Hematopoietic multipotent progenitor cell treated with erythropoietin and hydrocortisone succinate and interleukin-3 and kit ligand, for 17 days (in vitro differentiated cells): ENCODE data around the gene TRPV5.

Source experiments
- DNase-seq: peaks from one replicate; pipeline ENCODE4 v3.0.0-alpha.2; 2015; ENCODE audit warnings: low spot score

The TRPV5 gene

GRCh38 chr7:142908921-142909890 is 24.3 kb downstream of the TRPV5 start:
- DNase-seq, result peak; percentile 39

DNA sequence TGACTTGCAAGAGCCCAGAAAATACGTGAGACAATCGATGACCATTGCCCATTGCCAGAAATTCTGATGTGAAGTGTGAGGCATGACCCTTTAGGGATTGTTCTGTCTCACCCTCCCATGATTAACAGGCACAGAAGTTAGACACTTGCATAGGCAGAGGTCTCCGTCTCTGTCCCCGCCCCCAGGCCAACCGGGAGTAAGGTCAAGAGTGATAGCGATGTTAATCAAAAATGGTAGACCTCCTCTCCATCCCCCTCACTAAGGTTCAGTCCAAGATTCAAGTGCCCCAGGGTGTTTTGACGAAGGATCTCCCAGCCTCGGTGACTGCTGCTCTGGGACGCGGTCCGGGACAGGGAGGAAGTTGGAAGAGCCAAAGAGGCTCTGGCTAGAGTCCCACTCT is 25.3 kb downstream of the TRPV5 start:
- DNase-seq, result no peak

- no peak for DNase-seq
Measured at GRCh38 chr7:142906643-142907042, 26.9 kb downstream of the TRPV5 start.

GRCh38 chr7:142905759-142906158 is 27.8 kb downstream of the TRPV5 start:
- no peak for DNase-seq

GRCh38 chr7:142904128-142904527 is 29.4 kb downstream of the TRPV5 start:
- no peak for DNase-seq

DNA sequence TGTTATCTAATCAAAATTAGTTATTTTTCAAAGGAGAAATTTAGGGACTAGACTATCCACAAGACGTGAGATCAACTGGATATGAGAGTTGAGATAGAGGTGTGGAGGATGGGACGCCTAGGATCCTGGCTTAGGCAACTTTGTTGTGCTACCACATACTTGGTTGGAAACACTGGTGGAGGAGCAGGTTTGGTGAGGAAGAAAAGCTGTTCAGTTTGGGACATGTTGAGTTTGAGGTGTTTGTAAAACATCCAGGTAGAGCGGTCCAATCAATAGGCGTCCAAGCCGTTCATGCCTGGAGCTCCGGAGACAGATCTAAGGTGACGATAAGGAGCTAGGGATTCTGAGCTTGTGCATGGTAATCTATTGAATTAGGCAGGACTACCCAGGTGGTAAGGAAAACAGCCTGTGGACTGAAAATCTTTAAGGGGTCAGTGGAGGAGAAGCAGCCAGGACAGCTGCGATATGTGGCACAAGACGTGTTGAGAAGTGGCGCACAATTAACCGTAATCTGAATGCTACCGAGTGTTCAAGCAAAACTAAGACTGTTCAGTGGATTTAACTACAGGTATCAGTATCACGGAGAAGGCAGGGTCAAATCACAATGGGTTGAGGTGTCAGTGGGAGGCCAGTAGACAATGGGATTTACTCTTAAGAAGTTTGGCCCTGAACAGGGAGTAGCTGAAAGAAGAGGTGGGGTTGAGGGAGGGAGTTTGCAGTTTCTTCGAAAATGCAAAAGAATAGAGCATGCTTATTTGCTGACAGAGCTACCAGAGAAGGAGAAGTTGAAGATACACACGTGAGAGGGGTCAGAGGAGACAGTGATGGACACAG is 31.9 kb downstream of the TRPV5 start:
- DNase-seq, result no peak

DNA sequence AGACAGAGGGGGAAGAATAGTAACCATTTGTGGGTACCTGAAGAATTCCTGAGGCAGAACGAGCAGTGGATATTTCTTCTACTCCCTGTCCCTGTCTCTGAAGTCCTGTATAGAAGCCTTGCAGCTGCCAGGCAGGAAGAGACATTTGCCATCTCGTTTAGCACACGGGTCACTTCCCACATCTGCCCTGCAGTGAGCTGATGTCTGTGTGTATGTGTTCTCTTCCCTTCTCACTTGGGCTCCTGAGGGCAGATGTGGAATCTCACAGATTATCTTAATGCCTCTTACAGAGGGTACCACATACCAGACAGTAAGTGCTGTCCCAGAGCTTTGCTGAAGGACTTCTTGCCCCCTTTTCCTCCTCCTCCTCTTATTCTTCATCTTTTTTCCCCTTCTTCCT is 33.9 kb downstream of the TRPV5 start:
- DNase-seq, result no peak

DNA sequence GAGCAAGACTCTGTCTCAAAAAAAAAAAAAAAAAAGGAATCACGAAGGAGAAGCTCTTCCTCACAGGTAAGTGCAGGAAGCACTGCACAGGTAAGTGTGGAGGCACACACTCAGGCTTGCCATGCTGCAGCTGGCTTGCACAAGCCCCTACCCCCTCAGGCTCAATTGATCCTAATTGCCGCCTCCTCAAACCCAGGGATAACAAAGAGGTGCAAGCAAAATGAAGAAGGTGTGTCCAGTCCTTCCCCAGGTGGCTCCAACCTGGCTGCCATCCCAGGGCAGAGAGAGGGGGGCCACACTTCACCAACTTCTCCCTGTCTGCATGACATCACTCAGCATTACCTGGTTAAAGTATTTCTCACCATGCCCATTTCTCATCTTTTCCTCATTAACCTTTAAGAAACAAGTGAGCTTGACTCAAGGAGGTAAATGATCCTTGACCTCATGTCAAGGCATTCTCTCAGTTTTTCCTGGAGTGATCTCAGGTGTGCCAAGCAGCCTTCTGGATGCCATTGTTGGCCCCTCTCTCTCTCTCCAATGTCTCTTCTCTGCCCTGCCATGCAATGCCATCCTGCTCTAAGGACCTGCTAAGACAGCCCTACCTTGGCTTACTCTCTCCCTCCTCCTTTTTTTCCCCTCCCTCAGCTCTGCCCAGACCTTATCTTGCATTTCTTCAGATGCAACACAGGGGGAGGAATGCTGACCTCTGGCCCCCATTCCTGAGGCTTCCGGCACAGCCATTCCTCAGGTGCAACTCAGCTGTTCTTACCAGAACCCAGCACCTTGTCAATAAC is 35.0 kb downstream of the TRPV5 start:
- DNase-seq, result no peak

- no peak for DNase-seq
Measured at GRCh38 chr7:142897691-142898090, 35.9 kb downstream of the TRPV5 start.

GRCh38 chr7:142896741-142897379 is 36.7 kb downstream of the TRPV5 start:
- DNase-seq, result no peak

DNA sequence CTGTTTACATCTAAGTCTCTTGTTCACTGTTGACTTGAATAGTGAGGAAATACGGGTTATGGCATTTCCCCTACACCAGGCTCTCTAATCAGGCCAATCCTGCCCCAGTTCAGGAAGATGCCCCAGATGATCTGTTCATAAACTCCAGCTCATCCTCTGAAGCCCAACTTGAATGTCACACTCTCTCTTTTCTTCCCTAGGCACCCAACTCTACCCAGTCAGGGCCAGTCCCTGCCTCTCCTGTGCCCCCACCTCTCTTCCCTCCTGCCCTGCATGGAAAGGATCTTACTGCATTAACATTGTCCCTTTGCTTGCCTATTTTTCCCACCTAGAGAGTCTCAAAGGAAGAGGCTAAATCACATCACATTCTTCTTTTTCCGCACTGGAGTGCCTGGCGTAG is 37.4 kb downstream of the TRPV5 start:
- DNase-seq, result no peak

GRCh38 chr7:142894985-142895593 is 38.5 kb downstream of the TRPV5 start:
- DNase-seq, result no peak

DNA sequence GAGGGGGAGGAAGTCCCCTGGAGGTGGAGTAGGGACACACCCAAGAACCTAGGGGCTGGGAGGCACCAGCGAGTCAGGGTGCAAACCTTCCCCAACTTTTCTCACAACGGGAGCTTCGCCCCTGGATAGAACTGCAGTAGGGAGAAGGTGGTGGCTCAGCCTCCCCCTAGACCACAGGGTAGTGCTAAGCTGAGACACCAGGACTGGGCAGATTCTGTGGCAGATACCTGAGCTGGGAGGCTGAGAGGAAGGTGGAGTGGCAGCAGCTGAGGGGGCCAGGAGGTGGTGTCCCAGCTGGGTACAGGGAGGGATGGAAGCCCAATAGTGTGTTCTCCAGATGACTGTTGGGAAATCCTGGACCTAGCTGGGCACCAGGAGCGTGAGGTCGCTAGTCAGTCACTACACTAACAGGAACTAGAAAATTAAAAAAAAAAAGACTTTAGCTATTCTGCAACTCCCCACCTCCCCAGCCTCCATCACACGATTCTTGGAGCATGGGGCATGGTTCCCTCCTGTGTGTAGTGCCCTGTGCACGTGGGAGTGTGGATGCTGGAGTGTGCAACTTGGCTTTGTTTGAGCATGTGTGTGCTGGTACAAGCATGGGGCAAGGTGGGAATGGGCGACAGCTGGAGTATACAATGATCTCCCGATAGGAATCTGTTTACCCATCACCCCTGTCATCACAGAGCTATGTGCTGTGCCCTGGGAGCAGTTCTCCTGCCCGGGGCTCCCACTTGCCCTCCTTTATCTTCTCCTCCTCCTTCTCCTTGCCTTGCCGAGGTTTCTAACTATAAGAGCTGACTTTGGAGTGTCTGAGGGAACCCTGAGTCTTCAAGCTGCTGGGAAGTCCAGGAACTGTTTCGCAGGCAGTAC is 39.2 kb downstream of the TRPV5 start:
- DNase-seq, result no peak

GRCh38 chr7:142892951-142893350 is 40.6 kb downstream of the TRPV5 start:
- DNase-seq, result no peak

DNA sequence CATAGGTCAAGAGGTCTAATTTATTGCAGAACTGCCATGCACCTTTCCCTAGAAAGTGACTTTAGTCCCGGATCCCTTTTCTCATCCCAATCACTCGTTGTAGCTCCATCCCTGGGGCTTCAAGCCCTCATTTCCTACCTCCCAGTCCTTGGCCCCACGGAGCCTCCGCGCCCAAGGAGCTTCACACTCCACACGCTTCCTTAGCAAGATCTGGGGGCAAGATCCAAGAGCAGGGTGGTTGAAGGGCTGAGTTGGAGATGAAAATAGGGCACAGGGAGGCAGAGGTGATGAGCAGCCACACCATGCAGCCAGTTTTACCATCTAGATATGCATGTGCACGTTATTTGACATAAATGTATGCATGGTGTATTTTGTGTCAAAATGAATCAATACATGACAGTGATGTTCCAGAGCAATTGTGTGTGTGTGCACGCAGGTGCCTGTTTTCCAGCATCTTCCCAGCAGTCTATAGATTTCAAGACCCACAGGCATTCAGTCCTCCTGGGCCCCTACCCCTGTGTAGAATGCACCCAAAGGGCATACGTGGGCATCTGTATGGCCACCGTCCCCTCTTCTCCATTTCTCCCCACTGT is 42.0 kb downstream of the TRPV5 start:
- DNase-seq, result no peak

GRCh38 chr7:142890874-142891485 is 42.6 kb downstream of the TRPV5 start:
- DNase-seq, result no peak

GRCh38 chr7:142889816-142890215 is 43.7 kb downstream of the TRPV5 start:
- DNase-seq, result no peak

DNA sequence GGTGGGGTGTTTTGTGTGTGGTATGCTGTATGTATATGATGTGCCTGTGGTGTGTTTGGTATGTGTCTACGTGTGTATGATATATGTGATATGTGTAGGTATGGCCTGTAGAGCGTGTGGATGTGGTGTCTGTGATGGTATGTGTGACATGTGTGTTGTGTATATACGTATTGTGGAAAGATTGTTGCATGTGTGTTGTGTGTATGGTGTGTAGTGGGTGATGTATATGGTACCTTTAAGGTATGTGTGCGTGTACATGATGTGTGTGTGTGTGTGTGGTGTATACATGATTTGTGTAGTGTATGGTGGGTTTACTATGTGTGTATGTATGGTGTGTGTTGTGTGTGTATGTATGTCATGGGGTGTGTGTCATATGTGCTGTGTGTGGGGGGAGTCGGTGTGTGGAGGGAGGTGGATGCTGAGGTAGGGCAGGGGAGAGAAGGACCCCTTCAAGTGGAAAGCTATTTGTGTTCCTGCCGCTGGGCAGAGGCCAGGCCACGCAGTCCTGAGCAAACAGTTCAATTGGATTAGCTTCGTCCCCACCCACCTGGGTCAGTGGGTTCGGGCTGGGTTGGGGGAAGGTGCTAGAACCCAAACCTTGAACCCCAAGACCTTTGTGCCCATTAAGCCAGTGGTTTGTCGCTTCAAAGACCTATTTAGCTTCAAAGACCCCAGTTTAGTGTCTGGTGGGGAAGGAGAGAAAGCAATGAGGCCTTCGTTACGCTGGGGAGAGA is 46.1 kb downstream of the TRPV5 start:
- DNase-seq, result no peak

GRCh38 chr7:142886866-142887265 is 46.7 kb downstream of the TRPV5 start:
- no peak for DNase-seq
